ENCODE data around the gene STATH. TPM values are rescaled to one million over a fixed set of nuclear protein-coding genes. Genes with fewer than 3 reads are reported as not detected.

The STATH gene
- polyA plus RNA-seq, 3 donors = not detected

Other genes starting within 250 kb of the STATH start
- 10 to 100 TPM in 2 of 3 donors, 1 to 10 TPM in 1; 3.4 to 15.6 (median 11.2) TPM for gene SULT1B1, start 235.3 kb upstream of the STATH start, polyA plus RNA-seq
- not detected for gene SULT1E1, start 135.8 kb upstream of the STATH start, polyA plus RNA-seq
- gene CSN1S1, start 64.9 kb upstream of the STATH start, polyA plus RNA-seq = not detected
- gene CSN2, start 30.2 kb upstream of the STATH start, polyA plus RNA-seq = not detected
- gene HTN3, start 32.5 kb downstream of the STATH start, polyA plus RNA-seq = not detected
- not detected for gene HTN1, start 54.5 kb downstream of the STATH start, polyA plus RNA-seq
- not detected for gene PRR27, start 158.3 kb downstream of the STATH start, polyA plus RNA-seq
- not detected for gene ODAM, start 199.8 kb downstream of the STATH start, polyA plus RNA-seq
- not detected for gene FDCSP, start 230.2 kb downstream of the STATH start, polyA plus RNA-seq
- gene CSN3, start 246.6 kb downstream of the STATH start, polyA plus RNA-seq = not detected

Data from CD14-positive monocyte (primary cell).